Calu3 (cell line): ENCODE data around the gene SMIM14. TPM values are rescaled to one million over a fixed set of nuclear protein-coding genes. Genes with fewer than 3 reads are reported as not detected.
"Not testable (repeated sequence)": the region's sequence is repeated elsewhere in the genome, so short reads cannot be mapped to it uniquely, and the experiment has no call there.

Experiments used
- BruUV-seq: library from RNA; stranded (reverse); fragments of 400-500 nt; replicated peaks from 2 replicates; lab custom pipeline; 2021; lab: Mats Ljungman, UMichigan
- CTCF ChIA-PET: fragments of 300-600 bp; sonication (Branson Sonifier 250); formaldehyde crosslinking; loops from one replicate; lab custom pipeline; 2022; ENCODE audit warnings: antibody characterized with exemption; lab: Charles Lee
- DNase-seq: peaks from one replicate; pipeline ENCODE4 v3.0.0; 2022
- H3K27ac Mint-ChIP-seq: one replicate; pipeline ENCODE4 v1.8.0; 2022; ENCODE audit warnings: mixed read lengths; ENCODE audit not compliant: unreplicated experiment
- H3K27me3 Mint-ChIP-seq: one replicate; pipeline ENCODE4 v1.8.0; 2022; ENCODE audit warnings: mixed read lengths; ENCODE audit not compliant: unreplicated experiment
- H3K36me3 Mint-ChIP-seq: one replicate; pipeline ENCODE4 v1.8.0; 2022; ENCODE audit warnings: mild to moderate bottlenecking, moderate library complexity, mixed read lengths; ENCODE audit not compliant: insufficient read depth, unreplicated experiment
- H3K4me1 Mint-ChIP-seq: one replicate; pipeline ENCODE4 v1.8.0; 2022; ENCODE audit warnings: mild to moderate bottlenecking, low read depth, mixed read lengths; ENCODE audit not compliant: unreplicated experiment
- H3K4me3 Mint-ChIP-seq: one replicate; pipeline ENCODE4 v1.8.0; 2022; ENCODE audit warnings: mild to moderate bottlenecking, low read depth, moderate library complexity, mixed read lengths; ENCODE audit not compliant: unreplicated experiment
- H3K9me3 Mint-ChIP-seq: one replicate; pipeline ENCODE4 v1.8.0; 2022; ENCODE audit warnings: low read depth, mixed read lengths; ENCODE audit not compliant: unreplicated experiment
- CTCF ChIP-seq: fragments of 200-600 bp; IDR thresholded peaks from one replicate; pipeline ENCODE4 v1.8.0; 2022; ENCODE audit warnings: antibody characterized with exemption; ENCODE audit not compliant: unreplicated experiment
- intact Hi-C: fragments of 100-400 bp; cut with micrococcal nuclease; formaldehyde crosslinking; loops from one replicate; pipeline ENCODE4 v1.10.0; 2022; ENCODE audit not compliant: unreplicated experiment
- total RNA-seq: library from RNA; stranded (reverse); gene quantifications from 2 replicates; pipeline ENCODE4 v1.2.3, GENCODE V29; 2022

Gene SMIM14
- total RNA-seq, 1 experiment from 2014 or later, result 22.2 TPM

DNA sequence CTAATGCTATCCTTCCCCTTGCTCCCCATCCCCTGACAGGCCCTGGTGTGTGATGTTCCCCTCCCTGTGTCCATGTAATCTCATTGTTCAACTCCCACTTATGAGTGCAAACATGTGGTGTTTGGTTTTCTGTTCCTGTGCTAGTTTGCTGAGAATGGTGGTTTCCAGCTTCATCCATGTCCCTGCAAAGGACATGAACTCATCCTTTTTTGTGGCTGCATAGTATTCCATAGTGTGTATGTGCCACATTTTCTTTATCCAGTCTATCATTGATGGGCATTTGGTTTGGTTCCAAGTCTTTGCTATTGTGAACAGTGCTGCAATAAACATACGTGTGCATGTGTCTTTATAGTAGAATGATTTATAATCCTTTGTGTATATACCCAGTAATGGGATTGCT, 31.6 kb upstream of the SMIM14 start:
- CTCF ChIA-PET, intact Hi-C loops, H3K4me3 Mint-ChIP-seq, H3K27ac Mint-ChIP-seq, H3K9me3 Mint-ChIP-seq, BruUV-seq, H3K4me1 Mint-ChIP-seq, H3K36me3 Mint-ChIP-seq, DNase-seq: not testable (repeated sequence)
- H3K27me3 Mint-ChIP-seq, result peaks cover 14% of the 10 kb centered on the region

DNA sequence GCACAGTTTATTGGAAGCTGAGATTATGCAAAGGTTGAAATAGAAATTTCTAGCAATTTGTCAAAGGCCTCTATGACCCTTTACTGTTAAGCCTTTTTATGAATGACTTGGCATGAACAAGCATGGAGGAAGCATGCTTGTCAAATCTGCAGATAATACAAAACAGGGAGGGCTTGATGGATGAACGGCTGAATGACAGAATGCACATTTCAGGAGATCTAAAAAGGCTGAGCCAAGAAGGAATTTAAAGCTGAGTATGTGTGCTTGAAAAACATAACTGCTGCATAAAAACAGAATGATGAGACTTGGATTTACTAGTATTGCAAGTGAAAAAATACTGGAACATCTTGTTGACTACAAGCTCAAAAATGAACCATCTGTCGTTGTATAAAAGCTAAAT, 30.2 kb upstream of the SMIM14 start:
- H3K4me1 Mint-ChIP-seq, result peaks cover 12% of the 10 kb centered on the region
- H3K9me3 Mint-ChIP-seq, result no peaks in the 10 kb centered on the region
- BruUV-seq, result no TSS peak
- intact Hi-C loops, result no loop called here
- peaks cover 11% of the 10 kb centered on the region for H3K27me3 Mint-ChIP-seq
- no peak for TF ChIP-seq CTCF
- DNase-seq, result no peak
- H3K36me3 Mint-ChIP-seq, result no peaks in the 10 kb centered on the region
- CTCF ChIA-PET, result no interaction called here
- no peak overlapping the region for H3K27ac Mint-ChIP-seq
- no peak overlapping the region for H3K4me3 Mint-ChIP-seq

DNA sequence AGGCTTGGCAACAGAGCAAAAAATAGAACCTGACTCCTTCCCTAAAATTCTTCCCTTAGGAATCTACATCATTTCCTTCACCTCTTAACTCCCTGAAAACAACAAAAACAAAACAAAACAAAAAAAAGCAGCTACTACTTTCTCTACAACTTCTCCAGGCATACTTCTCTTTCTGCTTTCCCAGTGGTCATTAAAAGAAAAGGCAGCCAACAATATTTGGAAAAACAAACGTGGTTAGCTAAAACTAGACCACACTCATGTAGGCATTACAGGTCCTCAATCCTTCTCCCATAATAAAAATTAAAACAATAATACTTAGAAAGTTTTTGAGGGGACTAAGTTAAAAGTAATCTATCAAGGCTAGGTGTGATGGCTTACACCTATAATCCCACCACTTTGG, 29.0 kb upstream of the SMIM14 start:
- H3K27me3 Mint-ChIP-seq, result no peaks in the 10 kb centered on the region
- TF ChIP-seq CTCF, result no peak
- no peaks in the 10 kb centered on the region for H3K9me3 Mint-ChIP-seq
- intact Hi-C loops, result no loop called here
- peaks cover 12% of the 10 kb centered on the region for H3K4me1 Mint-ChIP-seq
- no TSS peak for BruUV-seq
- H3K27ac Mint-ChIP-seq, result no peak overlapping the region
- DNase-seq, result no peak
- H3K4me3 Mint-ChIP-seq, result no peak overlapping the region
- CTCF ChIA-PET, result no interaction called here
- H3K36me3 Mint-ChIP-seq, result no peaks in the 10 kb centered on the region

DNA sequence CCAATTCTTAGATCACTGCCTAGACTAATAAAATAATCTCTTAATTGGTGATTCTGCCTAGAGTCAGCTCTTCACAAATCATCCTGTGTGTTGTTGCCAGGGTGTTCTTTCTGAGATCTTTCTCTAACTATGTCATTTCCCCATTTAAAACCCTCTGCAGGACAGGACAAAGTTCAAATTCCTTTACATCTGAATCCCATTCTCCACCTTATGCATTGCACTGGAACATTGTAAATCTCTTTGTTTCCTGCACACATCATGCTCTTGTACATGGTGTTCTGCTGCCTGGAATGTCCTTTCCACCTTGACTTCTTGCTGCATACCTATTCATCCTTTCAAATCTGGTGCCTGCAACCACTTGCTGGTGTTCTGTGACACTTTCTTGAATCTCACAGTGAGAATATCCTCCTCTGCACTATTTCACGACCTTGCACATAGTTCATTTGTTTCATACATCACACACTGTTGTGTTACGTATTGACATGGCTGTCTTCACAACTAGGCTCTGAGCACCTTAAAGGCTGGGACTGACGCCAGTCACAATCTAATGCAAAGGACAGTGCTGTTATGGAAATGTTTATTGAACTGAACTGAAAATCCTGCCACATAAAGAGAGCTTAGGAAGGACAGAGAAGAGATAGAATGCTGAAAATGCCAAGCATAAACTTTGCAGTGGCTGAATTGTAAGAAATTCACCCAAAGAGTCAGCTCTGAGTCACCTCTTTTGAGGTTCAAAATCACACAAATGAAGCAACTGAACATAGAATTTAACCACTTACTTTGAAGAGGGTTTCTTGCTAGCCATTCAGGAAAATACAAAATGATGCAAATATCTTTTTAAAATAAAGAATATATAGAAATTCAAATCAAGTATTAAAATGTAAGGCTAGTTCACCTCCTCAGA, 26.4 kb upstream of the SMIM14 start:
- Mint-ChIP-seq H3K27ac (no peak overlapping the region), H3K4me1 (peaks cover 12% of the 10 kb centered on the region), H3K36me3 (no peaks in the 10 kb centered on the region), H3K27me3 (no peaks in the 10 kb centered on the region), H3K4me3 (no peak overlapping the region), H3K9me3 (no peaks in the 10 kb centered on the region)
- DNase-seq, result no peak
- CTCF ChIA-PET, result interaction anchor here (0.6 kb wide), 1 partner anchor 610 kb away, joined by 3 read pairs; no protein-coding TSS in a partner anchor
- intact Hi-C loops, result no loop called here
- TF ChIP-seq CTCF, result no peak
- no TSS peak for BruUV-seq

DNA sequence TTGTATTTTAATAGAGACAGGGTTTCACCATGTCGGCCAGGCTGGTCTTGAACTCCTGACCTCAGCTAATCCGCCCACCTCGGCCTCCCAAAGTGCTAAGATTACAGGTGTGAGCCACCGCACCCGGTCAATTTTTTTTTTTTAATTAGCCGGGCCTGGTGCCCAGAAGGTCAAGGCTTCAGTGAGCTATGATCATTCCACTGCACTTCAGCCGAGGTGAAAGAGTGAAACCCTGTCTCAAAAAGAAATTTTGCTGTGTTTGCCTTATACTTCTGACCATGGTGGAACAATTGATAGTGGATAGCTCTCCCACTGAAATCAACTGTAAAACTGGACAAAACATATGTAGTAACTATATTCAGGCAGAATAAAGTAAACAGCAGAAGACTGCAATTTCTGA, 24.0 kb upstream of the SMIM14 start:
- CTCF ChIA-PET, result interaction anchor here (0.6 kb wide), 1 partner anchor 19 kb away, joined by 7 read pairs; no protein-coding TSS in a partner anchor
- Mint-ChIP-seq H3K27ac (no peak overlapping the region), H3K4me3 (no peak overlapping the region), H3K27me3 (no peaks in the 10 kb centered on the region), H3K36me3 (no peaks in the 10 kb centered on the region), H3K4me1 (peaks cover 12% of the 10 kb centered on the region), H3K9me3 (no peaks in the 10 kb centered on the region)
- no peak for DNase-seq
- TF ChIP-seq CTCF, result no peak
- no TSS peak for BruUV-seq
- intact Hi-C loops, result no loop called here
